H1 (cell line): ENCODE data around the gene LGALS1. TPM values are rescaled to one million over a fixed set of nuclear protein-coding genes. Genes with fewer than 3 reads are reported as not detected.

Source experiments
- CTCF ChIA-PET: fragments of 300-600 bp; sonication (Branson Sonifier 250); formaldehyde crosslinking; loops from one replicate; lab custom pipeline; 2021; ENCODE audit not compliant: partially characterized antibody; lab: Charles Lee
- POLR2A ChIA-PET: fragments of 300-600 bp; sonication (Branson Sonifier 250); formaldehyde crosslinking; loops from one replicate; lab custom pipeline; 2021; ENCODE audit warnings: inconsistent platforms; ENCODE audit not compliant: partially characterized antibody; lab: Charles Lee
- DNase-seq, 2 experiments: peaks; one replicate each; pipeline versions ENCODE4 v3.0.0 to v3.0.0-alpha.2; 2010 to 2022; ENCODE audit warnings: low spot score in 2 of 2, low read depth in 1 of 2, mixed read lengths in 1 of 2
- FAIRE-seq: peaks from 2 replicates; lab custom pipeline; 2011; peaks lifted over from hg19 to GRCh38; lab: Jason Lieb, UNC
- H2AFZ ChIP-seq: 2 replicates; pipeline ENCODE4 v1.8.1; 2012; ENCODE audit warnings: low read length, inconsistent platforms
- H2AK5ac ChIP-seq: 2 replicates; pipeline ENCODE4 v1.6.1; 2013; ENCODE audit warnings: low read depth, low read length
- H2BK120ac ChIP-seq: replicated peaks from 2 replicates; pipeline ENCODE3; 2013; ENCODE audit warnings: low read depth, low read length, inconsistent platforms
- H2BK12ac ChIP-seq: 2 replicates; pipeline ENCODE4 v1.6.1; 2013; ENCODE audit warnings: low read depth, low read length
- H2BK15ac ChIP-seq: 2 replicates; pipeline ENCODE4 v1.6.1; 2013; ENCODE audit warnings: low read length
- H2BK20ac ChIP-seq: 2 replicates; pipeline ENCODE4 v1.6.1; 2013; ENCODE audit warnings: low read length
- H2BK5ac ChIP-seq: 2 replicates; pipeline ENCODE4 v1.6.1; 2013; ENCODE audit warnings: low read depth, low read length
- H3K14ac ChIP-seq: 2 replicates; pipeline ENCODE4 v1.6.1; 2013; ENCODE audit warnings: inconsistent platforms; ENCODE audit not compliant: insufficient read length
- H3K18ac ChIP-seq: 2 replicates; pipeline ENCODE4 v1.6.1; 2013; ENCODE audit warnings: low read length; ENCODE audit errors: extremely low read depth
- H3K23ac ChIP-seq: 2 replicates; pipeline ENCODE4 v1.6.1; 2013; ENCODE audit warnings: inconsistent platforms; ENCODE audit not compliant: insufficient read length
- H3K23me2 ChIP-seq: 2 replicates; pipeline ENCODE4 v1.6.1; 2013; ENCODE audit warnings: low read depth, low read length
- H3K27ac ChIP-seq: 2 replicates; pipeline ENCODE4 v1.6.1; 2011; ENCODE audit warnings: low read depth, low read length, inconsistent platforms
- H3K27me3 ChIP-seq, 4 experiments: replicated peaks in 1 of 4; 1 replicate in 1 of 4; 2 replicates in 3 of 4; pipeline versions ENCODE4 v1.6.1 to v1.8.1; 2011 to 2013; ENCODE audit warnings: low read length in 3 of 4, mild to moderate bottlenecking in 3 of 4, inconsistent platforms in 2 of 4, mixed read lengths in 2 of 4, moderate library complexity in 1 of 4; ENCODE audit not compliant: control insufficient read depth in 3 of 4, insufficient read depth in 3 of 4; ENCODE audit errors: extremely low read depth in 1 of 4
- H3K36me3 ChIP-seq, 4 experiments: 2 replicates each; pipeline versions ENCODE4 v1.6.1 to v1.8.1; 2011 to 2013; ENCODE audit warnings: mild to moderate bottlenecking in 4 of 4, low read length in 3 of 4, moderate library complexity in 2 of 4, control low read depth in 1 of 4, inconsistent platforms in 1 of 4; ENCODE audit not compliant: insufficient read depth in 4 of 4, control insufficient read depth in 2 of 4
- H3K4ac ChIP-seq: replicated peaks from 2 replicates; pipeline ENCODE3; 2013; ENCODE audit warnings: low read length, low read depth, mixed read lengths, inconsistent platforms; ENCODE audit not compliant: insufficient read length
- H3K4me1 ChIP-seq, 4 experiments: replicated peaks in 1 of 4; 1 replicate in 1 of 4; 2 replicates in 3 of 4; pipeline versions ENCODE4 v1.6.1 to v1.8.1; 2011 to 2013; ENCODE audit warnings: low read length in 3 of 4, inconsistent platforms in 2 of 4, mixed read lengths in 1 of 4; ENCODE audit not compliant: insufficient read depth in 4 of 4, control insufficient read depth in 3 of 4
- H3K4me2 ChIP-seq, 2 experiments: 2 replicates each; pipeline versions ENCODE4 v1.6.1 to v1.8.1; 2011 to 2013; ENCODE audit warnings: low read depth in 2 of 2, low read length in 2 of 2, control low read depth in 1 of 2, inconsistent platforms in 1 of 2, mild to moderate bottlenecking in 1 of 2; ENCODE audit not compliant: insufficient read depth in 1 of 2
- H3K4me3 ChIP-seq, 4 experiments: fragments of 200-600, 300-600 bp in 1 of 4; sonication (generic), shearing (Covaris generic), sonication (Bioruptor Twin) in 1 of 4; 2 replicates each; pipeline versions ENCODE4 v1.5.1 to v1.8.1; 2011 to 2016; ENCODE audit warnings: low read length in 4 of 4, low read depth in 3 of 4, control low read depth in 2 of 4, inconsistent platforms in 2 of 4, mild to moderate bottlenecking in 2 of 4, mixed read lengths in 1 of 4, moderate library complexity in 1 of 4; ENCODE audit not compliant: insufficient read depth in 2 of 4; ENCODE audit errors: extremely low read depth in 1 of 4
- H3K56ac ChIP-seq: replicated peaks from 2 replicates; pipeline ENCODE3; 2013; ENCODE audit warnings: low read depth, mild to moderate bottlenecking, mixed read lengths, low read length, inconsistent platforms; ENCODE audit not compliant: insufficient read length
- H3K79me1 ChIP-seq: 2 replicates; pipeline ENCODE4 v1.6.1; 2013; ENCODE audit warnings: low read depth, low read length, control low read depth
- H3K79me2 ChIP-seq, 2 experiments: 2 replicates each; pipeline versions ENCODE4 v1.6.1 to v1.8.1; 2012 to 2013; ENCODE audit warnings: low read length in 2 of 2, mild to moderate bottlenecking in 2 of 2, inconsistent platforms in 1 of 2; ENCODE audit not compliant: insufficient read depth in 2 of 2, control insufficient read depth in 1 of 2
- H3K9ac ChIP-seq, 4 experiments: replicated peaks in 1 of 4; 1 replicate in 1 of 4; 2 replicates in 3 of 4; pipeline versions ENCODE4 v1.6.1 to v1.8.1; 2011 to 2013; ENCODE audit warnings: low read depth in 3 of 4, low read length in 3 of 4, control low read depth in 2 of 4, mild to moderate bottlenecking in 2 of 4, moderate library complexity in 2 of 4, inconsistent platforms in 1 of 4; ENCODE audit errors: extremely low read depth in 1 of 4
- H3K9me3 ChIP-seq, 2 experiments: 2 replicates each; pipeline versions ENCODE4 v1.6.1 to v1.8.1; 2012 to 2013; ENCODE audit warnings: mild to moderate bottlenecking in 2 of 2, moderate library complexity in 2 of 2, control low read depth in 1 of 2, inconsistent platforms in 1 of 2, low read depth in 1 of 2, low read length in 1 of 2, mixed read lengths in 1 of 2; ENCODE audit not compliant: insufficient read depth in 2 of 2
- H4K20me1 ChIP-seq, 2 experiments: replicated peaks in 1 of 2; 2 replicates each; pipeline versions ENCODE3 to v1.8.1; 2011 to 2013; ENCODE audit warnings: inconsistent platforms in 2 of 2, low read length in 2 of 2, mild to moderate bottlenecking in 1 of 2; ENCODE audit not compliant: insufficient read depth in 2 of 2, control insufficient read depth in 1 of 2
- H4K5ac ChIP-seq: 2 replicates; pipeline ENCODE4 v1.6.1; 2013; ENCODE audit warnings: low read length, low read depth, mixed read lengths, inconsistent platforms; ENCODE audit not compliant: insufficient read length
- H4K8ac ChIP-seq: 2 replicates; pipeline ENCODE4 v1.8.0; 2013; ENCODE audit warnings: mild to moderate bottlenecking, moderate library complexity, low read length, inconsistent platforms; ENCODE audit not compliant: insufficient read depth; ENCODE audit errors: extremely low read depth
- H4K91ac ChIP-seq: replicated peaks from 2 replicates; pipeline ENCODE3; 2013; ENCODE audit warnings: low read length, mixed read lengths, inconsistent platforms; ENCODE audit not compliant: insufficient read length
- ASH2L ChIP-seq: fragments of 200-600, 300-600 bp; sonication (generic); IDR thresholded peaks from one replicate; pipeline ENCODE4 v1.7.1; 2017; ENCODE audit warnings: low read length
- BCL11A ChIP-seq, 2 experiments: IDR thresholded peaks; one replicate each; pipeline ENCODE4 v1.6.1; 2011; ENCODE audit warnings: low read depth in 2 of 2, low read length in 2 of 2, mild to moderate bottlenecking in 2 of 2
- CREB1 ChIP-seq: IDR thresholded peaks from 2 replicates; pipeline ENCODE4 v1.6.1; 2012; ENCODE audit warnings: inconsistent platforms
- GTF2F1 ChIP-seq: IDR thresholded peaks from 2 replicates; pipeline ENCODE4 v1.6.1; 2012; ENCODE audit warnings: low read depth, low read length, improper control_type of control experiment, borderline replicate concordance
- POLR2A ChIP-seq, 2 experiments: IDR thresholded peaks; 1 replicate in 1 of 2; 2 replicates in 1 of 2; pipeline ENCODE4 v1.6.1; 2011; ENCODE audit warnings: low read depth in 2 of 2, low read length in 2 of 2, mild to moderate bottlenecking in 2 of 2; ENCODE audit errors: control extremely low read depth in 1 of 2
- RAD21 ChIP-seq, 2 experiments: IDR thresholded peaks in 1 of 2; conservative IDR thresholded peaks in 1 of 2; 2 replicates each; pipeline ENCODE4 v1.6.1; 2011; ENCODE audit warnings: low read depth in 2 of 2, low read length in 2 of 2, improper control_type of control experiment in 1 of 2, inconsistent platforms in 1 of 2, mild to moderate bottlenecking in 1 of 2, moderate library complexity in 1 of 2
- WGBS, 2 experiments: shearing (Covaris generic) in 1 of 2; methylation state at CpG; one replicate each; pipeline versions ENCODE4 v1.1.6 to v1.1.7; 2013 to 2015; ENCODE audit warnings: low lambda C conversion rate in 2 of 2, mixed read lengths in 2 of 2, inconsistent platforms in 1 of 2, low coverage in 1 of 2, missing lambda C conversion rate in 1 of 2; ENCODE audit not compliant: insufficient replicate concordance in 2 of 2, insufficient coverage in 1 of 2, insufficient read length in 1 of 2; ENCODE audit errors: extremely low coverage in 1 of 2, missing lambda C conversion rate in 1 of 2; 5-methylcytosine and 5-hydroxymethylcytosine counted together
- polyA plus RNA-seq, 7 experiments: library from polyadenylated mRNA; depleted of rRNA in 3 of 7; stranded (reverse) in 5 of 7; unstranded in 2 of 7; fragments of >200 nt in 5 of 7; fragments of 200-250 nt in 2 of 7; gene quantifications; 1 replicate in 5 of 7; 2 replicates in 1 of 7; 4 replicates in 1 of 7; pipeline versions ENCODE4 v1.2.1 to v1.2.3, GENCODE V29; 2011 to 2013; ENCODE audit warnings: missing spikeins in 2 of 7, mixed read lengths in 2 of 7
- total RNA-seq: library from RNA; stranded (reverse); fragmentation: NEBNext Ultra II Directional; extraction: Animal tissue kit (Norgen Biotek cat#: 25700); gene quantifications from 2 replicates; pipeline ENCODE4 v1.2.1, GENCODE V29; 2021
- TF ChIP-seq, protein P1 (sequence below): IDR thresholded peaks from 2 replicates; pipeline ENCODE4 v1.6.1; 2012; ENCODE audit warnings: low read length, inconsistent platforms

LGALS1 gene
- total and polyA plus RNA-seq, 2 of the 8 experiments (the other 6 are each of a cell fraction or from before 2014, with no cell fraction given): 12.0 to 92.4 TPM

- no peak overlapping the region for H2AFZ ChIP-seq
- H2BK15ac ChIP-seq: no peak overlapping the region; the same call in 1 of the 2 replicates
- H2BK12ac ChIP-seq: 0 out of 2 replicates have a peak overlapping the region, but pooled peaks have one; percentile 39
- DNase-seq: peak; percentile 41 to 70
- peak overlapping the region; percentile 77; the same call in 1 of the 2 replicates for H2BK5ac ChIP-seq
- peak overlapping the region; percentile 66 for H4K8ac ChIP-seq
- no peak overlapping the region for H3K23ac ChIP-seq
- no peak for FAIRE-seq
- H2BK120ac ChIP-seq: no peak overlapping the region
- peak overlapping the region; percentile 1 for H3K56ac ChIP-seq
- no peaks in the 10 kb centered on the region for H3K79me2 ChIP-seq
- H3K14ac ChIP-seq: no peak overlapping the region
- H3K23me2 ChIP-seq: no peaks in the 10 kb centered on the region
- ChIA-PET POLR2A (interaction anchor here (0.5 to 5.4 kb wide), 12 partner anchors 8 to 64 kb away, joined by 3 to 32 read pairs (median 3); partner anchors contain the start of genes GGA1 and PDXP), CTCF (interaction anchor here (0.6 to 11.1 kb wide), 19 partner anchors 8 to 133 kb away, joined by 3 to 140 read pairs (median 4); partner anchors contain the start of genes GGA1, PDXP and TRIOBP)
- H4K5ac ChIP-seq: peak overlapping the region; percentile 78
- peak overlapping the region; percentile 91 for H4K91ac ChIP-seq
- no peaks in the 10 kb centered on the region for H4K20me1 ChIP-seq
- H3K4me3 ChIP-seq: peak overlapping the region in 1 of 4 experiments; percentile 28; a peak in 3 of 8 replicates
- no peaks in the 10 kb centered on the region for H3K27me3 ChIP-seq
- H3K9ac ChIP-seq: no peak overlapping the region
- no peaks in the 10 kb centered on the region for H3K9me3 ChIP-seq
- 33% methylated on average over 23 of the region's 24 CpGs; no CpG with 5 or more reads in 1 of the 2 experiments for WGBS, 2 experiments
- H3K18ac ChIP-seq: peak overlapping the region; percentile 80
- H3K4me1 ChIP-seq: peaks cover 5 to 27% (median 21%) of the 10 kb centered on the region in 4 experiments
- H3K4ac ChIP-seq: no peak overlapping the region
- peak overlapping the region; percentile 43 to 59 for H3K4me2 ChIP-seq
- no peaks in the 10 kb centered on the region; a peak in 1 of 8 replicates for H3K36me3 ChIP-seq
- no peak overlapping the region for H2AK5ac ChIP-seq
- H3K79me1 ChIP-seq: no peaks in the 10 kb centered on the region
- peak overlapping the region; percentile 65; the same call in 1 of the 2 replicates for H3K27ac ChIP-seq
- H2BK20ac ChIP-seq: peak overlapping the region; percentile 41; the same call in 1 of the 2 replicates
- TF ChIP-seq CREB1 (peak; percentile 12; the same call in 1 of the 2 replicates), POLR2A (IDR thresholded peaks at IDR 0.05; ENCODE audit: control extremely low read depth in 1 of 2, low read depth in 2 of 2, low read length in 2 of 2) (peak in 1 of 2 experiments; percentile 48; a peak in 2 of 3 replicates), GTF2F1 (peak; percentile 6; the same call in 1 of the 2 replicates), RAD21 (IDR thresholded peaks at IDR 0.05 in 1 of 2, conservative IDR thresholded peaks at IDR 0.05 in 1 of 2; ENCODE audit: low read depth in 2 of 2, low read length in 2 of 2) (no peak), BCL11A (IDR thresholded peaks at IDR 0.05; ENCODE audit: low read depth in 2 of 2, low read length in 2 of 2) (no peak), ASH2L (peak; percentile 31)
- TF ChIP-seq, protein P1, sequence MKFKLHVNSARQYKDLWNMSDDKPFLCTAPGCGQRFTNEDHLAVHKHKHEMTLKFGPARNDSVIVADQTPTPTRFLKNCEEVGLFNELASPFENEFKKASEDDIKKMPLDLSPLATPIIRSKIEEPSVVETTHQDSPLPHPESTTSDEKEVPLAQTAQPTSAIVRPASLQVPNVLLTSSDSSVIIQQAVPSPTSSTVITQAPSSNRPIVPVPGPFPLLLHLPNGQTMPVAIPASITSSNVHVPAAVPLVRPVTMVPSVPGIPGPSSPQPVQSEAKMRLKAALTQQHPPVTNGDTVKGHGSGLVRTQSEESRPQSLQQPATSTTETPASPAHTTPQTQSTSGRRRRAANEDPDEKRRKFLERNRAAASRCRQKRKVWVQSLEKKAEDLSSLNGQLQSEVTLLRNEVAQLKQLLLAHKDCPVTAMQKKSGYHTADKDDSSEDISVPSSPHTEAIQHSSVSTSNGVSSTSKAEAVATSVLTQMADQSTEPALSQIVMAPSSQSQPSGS: 0 out of 2 replicates have a peak, but pooled peaks have one; percentile 21
These were observed 41.6 kb upstream of the LGALS1 start for GRCh38 chr22:37633625-37634416.
